HFF-Myc (cell line): ENCODE measurements around the gene TEKT2.

ENCODE experiments used
- DNase-seq: peaks from one replicate; pipeline ENCODE4 v3.0.0-alpha.2; 2011; ENCODE audit warnings: low read depth; ENCODE audit errors: extremely low read depth
- H3K4me3 ChIP-seq: replicated peaks from 2 replicates; pipeline ENCODE4 v1.5.1; 2011; ENCODE audit warnings: low read depth, mild to moderate bottlenecking, control low read depth, low read length
- CTCF ChIP-seq: IDR thresholded peaks from 2 replicates; pipeline ENCODE4 v1.5.1; 2012; ENCODE audit warnings: mild to moderate bottlenecking, low read depth, low read length, control low read depth; ENCODE audit errors: missing control alignments

The TEKT2 gene

GRCh38 chr1:36095760-36096405, 12.0 kb downstream of the TEKT2 start:
- TF ChIP-seq CTCF = no peak
- H3K4me3 ChIP-seq = no peak overlapping the region
- no peak for DNase-seq

GRCh38 chr1:36096500-36097432, 12.9 kb downstream of the TEKT2 start:
- peak; percentile 33 for TF ChIP-seq CTCF
- no peak overlapping the region for H3K4me3 ChIP-seq
- DNase-seq = no peak

- TF ChIP-seq CTCF = no peak
- DNase-seq = no peak
- no peak overlapping the region for H3K4me3 ChIP-seq
Measured at GRCh38 chr1:36097693-36098585, 14.0 kb downstream of the TEKT2 start.

- no peak for DNase-seq
- TF ChIP-seq CTCF = no peak
- H3K4me3 ChIP-seq = no peak overlapping the region
Measured at GRCh38 chr1:36098650-36099365, 14.9 kb downstream of the TEKT2 start.

DNA sequence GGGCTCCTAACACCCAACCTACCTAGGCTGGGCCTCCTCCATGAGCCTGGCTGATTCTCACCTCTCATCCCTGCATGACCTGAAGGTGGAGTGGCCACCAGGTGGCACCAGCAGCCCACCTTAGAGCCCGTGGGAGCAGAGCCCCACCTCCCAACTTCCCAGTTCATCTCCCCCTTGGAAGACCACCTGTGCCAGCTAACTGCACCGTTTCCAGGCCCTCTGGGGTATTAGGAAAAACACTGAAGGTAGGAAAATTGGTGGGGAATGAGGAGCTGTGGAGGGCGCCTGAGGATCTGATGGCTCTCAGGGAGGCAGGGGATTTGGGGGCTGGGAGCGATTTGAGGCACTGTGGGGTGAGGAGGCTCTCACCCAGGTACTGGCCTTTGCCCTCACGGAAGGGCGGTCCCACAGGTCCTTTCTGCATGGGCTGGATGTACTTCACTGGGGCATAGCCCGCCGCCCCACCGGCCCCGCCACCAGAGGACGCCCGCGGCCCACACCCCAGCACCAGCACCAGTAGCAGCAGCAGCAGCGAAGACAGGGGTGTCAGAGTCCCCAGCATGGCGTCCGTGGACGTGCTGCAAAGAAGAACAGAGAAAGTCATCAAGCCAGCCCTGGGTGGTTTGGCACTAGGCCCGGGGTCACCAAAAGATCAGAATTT, 15.9 kb downstream of the TEKT2 start:
- no peak for DNase-seq
- no peak overlapping the region for H3K4me3 ChIP-seq
- peak; percentile 81 for TF ChIP-seq CTCF
